ENCODE data around the gene IP6K1. TPM values are rescaled to one million over a fixed set of nuclear protein-coding genes. Genes with fewer than 3 reads are reported as not detected.

The IP6K1 gene
- total RNA-seq, 1 donor, result 47.9 TPM

- no peak overlapping the region for H3K4me3 ChIP-seq (ENCODE audit: low read depth, low read length)
- TF ChIP-seq, protein P1, sequence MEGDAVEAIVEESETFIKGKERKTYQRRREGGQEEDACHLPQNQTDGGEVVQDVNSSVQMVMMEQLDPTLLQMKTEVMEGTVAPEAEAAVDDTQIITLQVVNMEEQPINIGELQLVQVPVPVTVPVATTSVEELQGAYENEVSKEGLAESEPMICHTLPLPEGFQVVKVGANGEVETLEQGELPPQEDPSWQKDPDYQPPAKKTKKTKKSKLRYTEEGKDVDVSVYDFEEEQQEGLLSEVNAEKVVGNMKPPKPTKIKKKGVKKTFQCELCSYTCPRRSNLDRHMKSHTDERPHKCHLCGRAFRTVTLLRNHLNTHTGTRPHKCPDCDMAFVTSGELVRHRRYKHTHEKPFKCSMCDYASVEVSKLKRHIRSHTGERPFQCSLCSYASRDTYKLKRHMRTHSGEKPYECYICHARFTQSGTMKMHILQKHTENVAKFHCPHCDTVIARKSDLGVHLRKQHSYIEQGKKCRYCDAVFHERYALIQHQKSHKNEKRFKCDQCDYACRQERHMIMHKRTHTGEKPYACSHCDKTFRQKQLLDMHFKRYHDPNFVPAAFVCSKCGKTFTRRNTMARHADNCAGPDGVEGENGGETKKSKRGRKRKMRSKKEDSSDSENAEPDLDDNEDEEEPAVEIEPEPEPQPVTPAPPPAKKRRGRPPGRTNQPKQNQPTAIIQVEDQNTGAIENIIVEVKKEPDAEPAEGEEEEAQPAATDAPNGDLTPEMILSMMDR (IDR thresholded peaks at IDR 0.05; ENCODE audit: insufficient read depth, low read depth, low read length), result no peak
- DNase-seq (ENCODE audit: low read depth), result no peak
Observed at GRCh38 chr3:49793486-49794085, 7.2 kb upstream of the IP6K1 start.

- no peak overlapping the region for H3K4me3 ChIP-seq (ENCODE audit: low read depth, low read length)
- TF ChIP-seq, protein P1 (IDR thresholded peaks at IDR 0.05; ENCODE audit: insufficient read depth, low read depth, low read length), result no peak
- no peak for DNase-seq (ENCODE audit: low read depth)
Observed at GRCh38 chr3:49792371-49793150, 6.2 kb upstream of the IP6K1 start.

- no peak for DNase-seq (ENCODE audit: low read depth)
- TF ChIP-seq, protein P1 (IDR thresholded peaks at IDR 0.05; ENCODE audit: insufficient read depth, low read depth, low read length), result no peak
- no peak overlapping the region for H3K4me3 ChIP-seq (ENCODE audit: low read depth, low read length)
Observed at GRCh38 chr3:49791571-49791970, 5.2 kb upstream of the IP6K1 start.

- DNase-seq (ENCODE audit: low read depth), result peak; percentile 38
- H3K4me3 ChIP-seq (ENCODE audit: low read depth, low read length), result no peak overlapping the region
- TF ChIP-seq, protein P1 (IDR thresholded peaks at IDR 0.05; ENCODE audit: insufficient read depth, low read depth, low read length), result no peak
Observed at GRCh38 chr3:49790626-49791411, 4.5 kb upstream of the IP6K1 start.

GRCh38 chr3:49788056-49788455 lies 1.7 kb upstream of the IP6K1 start:
- no peak for DNase-seq (ENCODE audit: low read depth)
- TF ChIP-seq, protein P1 (IDR thresholded peaks at IDR 0.05; ENCODE audit: insufficient read depth, low read depth, low read length), result no peak

GRCh38 chr3:49787536-49787935 lies 1.2 kb upstream of the IP6K1 start:
- no peak overlapping the region for H3K4me3 ChIP-seq (ENCODE audit: low read depth, low read length)
- TF ChIP-seq, protein P1 (IDR thresholded peaks at IDR 0.05; ENCODE audit: insufficient read depth, low read depth, low read length), result no peak
- no peak for DNase-seq (ENCODE audit: low read depth)

More at GRCh38 chr3:49788056-49788455, 1.7 kb upstream of the IP6K1 start:
- no peak overlapping the region for H3K4me3 ChIP-seq (ENCODE audit: low read depth, low read length)

Data from fibroblast of villous mesenchyme (primary cell).